PC-9 (cell line): ENCODE results near the gene TMEM18. TPM values are rescaled to one million over a fixed set of nuclear protein-coding genes. Genes with fewer than 3 reads are reported as not detected.

ENCODE experiments used
- BruUV-seq: library from RNA; stranded (reverse); fragments of 400-500 nt; replicated peaks from 2 replicates; lab custom pipeline; 2021; lab: Mats Ljungman, UMichigan
- CTCF ChIA-PET: fragments of 300-600 bp; sonication (Branson Sonifier 250); formaldehyde crosslinking; loops from one replicate; lab custom pipeline; 2022; ENCODE audit warnings: antibody characterized with exemption; lab: Charles Lee
- POLR2A ChIA-PET: fragments of 300-600 bp; sonication (Branson Sonifier 250); formaldehyde crosslinking; loops from one replicate; lab custom pipeline; 2022; ENCODE audit warnings: antibody characterized with exemption; ENCODE audit not compliant: unreplicated experiment; lab: Charles Lee
- DNase-seq, 2 experiments: peaks; one replicate each; pipeline versions ENCODE4 v3.0.0 to v3.0.0-alpha.2; 2015 to 2022; ENCODE audit warnings: mixed read lengths in 1 of 2
- H2AFZ ChIP-seq: fragments of 200-600 bp; sonication (generic); 2 replicates; pipeline ENCODE4 v1.8.1; 2017; ENCODE audit warnings: antibody characterized with exemption
- H3F3A ChIP-seq: fragments of 200-600 bp; sonication (generic); 2 replicates; pipeline ENCODE4 v1.8.1; 2017; ENCODE audit warnings: antibody characterized with exemption, mild to moderate bottlenecking, low read depth; ENCODE audit not compliant: insufficient read depth
- H3K27ac ChIP-seq: fragments of 200-600 bp; sonication (generic); 2 replicates; pipeline ENCODE4 v1.6.1; 2016; ENCODE audit warnings: mixed run types
- H3K27me3 ChIP-seq: fragments of 200-600 bp; sonication (generic); 2 replicates; pipeline ENCODE4 v1.6.1; 2016; ENCODE audit warnings: low read depth, mixed run types; ENCODE audit not compliant: insufficient read depth
- H3K36me3 ChIP-seq: fragments of 200-600 bp; sonication (generic); 2 replicates; pipeline ENCODE4 v1.6.1; 2016; ENCODE audit warnings: low read depth, mixed run types
- H3K4me1 ChIP-seq: fragments of 200-600 bp; sonication (generic); replicated peaks from 2 replicates; pipeline ENCODE4 v1.6.1; 2016; ENCODE audit warnings: mixed run types; ENCODE audit not compliant: insufficient read depth
- H3K4me2 ChIP-seq: fragments of 200-600 bp; sonication (generic); 2 replicates; pipeline ENCODE4 v1.6.1; 2017; ENCODE audit warnings: mixed run types
- H3K4me3 ChIP-seq: fragments of 200-600 bp; sonication (generic); 2 replicates; pipeline ENCODE4 v1.6.1; 2016; ENCODE audit warnings: mixed run types
- H3K79me2 ChIP-seq: fragments of 200-600 bp; sonication (generic); 2 replicates; pipeline ENCODE4 v1.6.1; 2017; ENCODE audit warnings: low read depth, mixed run types
- H3K9me2 ChIP-seq: fragments of 200-600 bp; sonication (generic); 2 replicates; pipeline ENCODE4 v1.8.1; 2017; ENCODE audit warnings: mild to moderate bottlenecking; ENCODE audit not compliant: insufficient read depth
- H3K9me3 ChIP-seq: fragments of 200-600 bp; sonication (generic); 2 replicates; pipeline ENCODE4 v1.8.1; 2016; ENCODE audit warnings: low read depth; ENCODE audit not compliant: insufficient read depth
- H4K20me1 ChIP-seq: fragments of 200-600 bp; sonication (generic); 2 replicates; pipeline ENCODE4 v1.8.1; 2017; ENCODE audit not compliant: insufficient read depth
- CTCF ChIP-seq: fragments of 200-600 bp; sonication (generic); conservative IDR thresholded peaks from 2 replicates; pipeline ENCODE4 v1.6.1; 2017; ENCODE audit warnings: mixed run types, antibody characterized with exemption, mild to moderate bottlenecking, moderate library complexity
- intact Hi-C: fragments of 100-400 bp; cut with micrococcal nuclease; formaldehyde crosslinking; loops from one replicate; pipeline ENCODE4 v1.10.0; 2022; ENCODE audit not compliant: unreplicated experiment
- total RNA-seq: library from RNA; stranded (reverse); gene quantifications from 2 replicates; pipeline ENCODE4 v1.2.3, GENCODE V29; 2021

The TMEM18 gene
- total RNA-seq, 1 experiment from 2014 or later, result 30.5 TPM

GRCh38 chr2:618005-618404, 59.2 kb downstream of the TMEM18 start:
- H4K20me1 ChIP-seq, result no peaks in the 10 kb centered on the region; the same call in 1 of the 2 replicates
- no peaks in the 10 kb centered on the region for H3K9me2 ChIP-seq
- no peaks in the 10 kb centered on the region for H3K36me3 ChIP-seq
- no peaks in the 10 kb centered on the region for H3K79me2 ChIP-seq
- DNase-seq, result no peak
- no peak overlapping the region for H2AFZ ChIP-seq
- H3K27ac ChIP-seq, result no peak overlapping the region
- intact Hi-C loops, result no loop called here
- no peaks in the 10 kb centered on the region for H3F3A ChIP-seq
- 0 out of 2 replicates have a peak, but pooled peaks cover 7% of the 10 kb centered on the region for H3K4me1 ChIP-seq
- no peak overlapping the region for H3K4me3 ChIP-seq
- H3K9me3 ChIP-seq, result peaks cover 5% of the 10 kb centered on the region; the same call in 1 of the 2 replicates
- POLR2A ChIA-PET, result no interaction called here
- H3K27me3 ChIP-seq, result no peaks in the 10 kb centered on the region
- no peak overlapping the region for H3K4me2 ChIP-seq
- no TSS peak for BruUV-seq
- TF ChIP-seq CTCF, result no peak
- CTCF ChIA-PET, result no interaction called here
